ENCODE results near the gene NAGS. TPM values are rescaled to one million over a fixed set of nuclear protein-coding genes. Genes with fewer than 3 reads are reported as not detected.
A peak's percentile ranks its signal among the peaks of the same experiment; 100 is the strongest.
"Not testable (repeated sequence)": the region's sequence is repeated elsewhere in the genome, so short reads cannot be mapped to it uniquely, and the experiment has no call there.

The NAGS gene
- total RNA-seq, 1 donor from 2014 or later: 0.80 TPM

DNA sequence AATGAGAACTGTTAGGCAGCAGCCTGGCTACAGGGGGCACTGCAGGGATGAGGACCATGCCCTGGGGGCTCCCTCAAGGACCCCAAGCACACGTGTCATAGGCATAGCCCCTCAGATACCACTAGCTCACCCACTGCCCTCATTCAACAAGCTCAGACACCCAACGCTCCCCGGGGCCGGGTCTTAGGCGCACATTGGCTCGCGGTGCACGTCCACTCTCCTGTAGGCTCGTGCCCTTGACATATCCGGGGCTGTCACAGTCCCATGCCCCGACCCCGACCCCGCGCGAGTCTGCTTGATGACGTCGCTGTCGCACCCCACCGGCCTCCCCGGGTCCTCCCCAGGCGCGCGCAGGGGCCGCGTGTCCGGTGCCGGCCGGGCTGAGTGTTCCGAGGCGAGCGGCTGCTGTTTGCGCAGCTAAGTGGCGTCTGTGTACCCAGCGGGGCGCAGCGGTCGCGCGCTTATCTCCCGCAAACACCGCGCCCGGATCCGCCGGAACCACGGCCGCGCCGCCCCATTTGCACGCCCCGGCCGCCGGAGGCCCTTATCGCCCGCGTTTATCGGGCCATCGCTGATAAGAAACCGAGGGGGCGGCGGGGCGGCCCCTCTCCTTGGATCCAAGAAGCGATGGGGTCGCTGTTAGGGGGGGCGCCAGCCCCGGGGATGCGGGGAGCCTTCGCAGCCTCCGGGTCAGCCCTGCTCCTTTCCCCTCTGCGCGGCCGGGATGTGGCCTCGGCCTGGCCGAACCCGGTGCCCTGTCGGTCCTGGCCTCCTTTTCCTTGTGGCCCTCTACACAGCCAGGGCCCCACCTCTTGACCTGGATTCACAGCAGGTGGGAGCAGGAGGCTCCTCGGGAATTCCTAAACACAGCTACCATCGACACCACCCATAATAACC, 20.7 kb upstream of the NAGS start:
- DNase-seq (ENCODE audit: low spot score): no peak

DNA sequence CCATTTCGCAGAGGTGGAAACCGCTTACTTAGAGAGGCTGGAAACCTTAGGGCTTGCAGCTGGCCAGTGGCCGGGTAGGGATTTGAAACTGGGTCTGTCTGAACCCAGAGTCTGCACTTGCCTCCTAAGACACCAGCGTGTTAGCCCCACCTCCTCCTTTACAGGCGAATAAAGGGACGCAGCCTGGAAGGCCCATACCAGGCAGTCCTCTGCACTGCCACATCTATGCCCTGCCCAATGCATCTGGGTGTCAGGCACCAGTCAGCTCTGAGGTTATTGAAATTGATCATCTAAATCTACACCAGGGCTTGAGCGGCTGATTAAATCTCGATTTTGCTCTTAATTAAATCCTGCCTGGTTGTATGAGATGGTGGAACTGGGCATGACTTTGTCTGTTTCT, 19.9 kb upstream of the NAGS start:
- DNase-seq (ENCODE audit: low spot score): no peak

DNA sequence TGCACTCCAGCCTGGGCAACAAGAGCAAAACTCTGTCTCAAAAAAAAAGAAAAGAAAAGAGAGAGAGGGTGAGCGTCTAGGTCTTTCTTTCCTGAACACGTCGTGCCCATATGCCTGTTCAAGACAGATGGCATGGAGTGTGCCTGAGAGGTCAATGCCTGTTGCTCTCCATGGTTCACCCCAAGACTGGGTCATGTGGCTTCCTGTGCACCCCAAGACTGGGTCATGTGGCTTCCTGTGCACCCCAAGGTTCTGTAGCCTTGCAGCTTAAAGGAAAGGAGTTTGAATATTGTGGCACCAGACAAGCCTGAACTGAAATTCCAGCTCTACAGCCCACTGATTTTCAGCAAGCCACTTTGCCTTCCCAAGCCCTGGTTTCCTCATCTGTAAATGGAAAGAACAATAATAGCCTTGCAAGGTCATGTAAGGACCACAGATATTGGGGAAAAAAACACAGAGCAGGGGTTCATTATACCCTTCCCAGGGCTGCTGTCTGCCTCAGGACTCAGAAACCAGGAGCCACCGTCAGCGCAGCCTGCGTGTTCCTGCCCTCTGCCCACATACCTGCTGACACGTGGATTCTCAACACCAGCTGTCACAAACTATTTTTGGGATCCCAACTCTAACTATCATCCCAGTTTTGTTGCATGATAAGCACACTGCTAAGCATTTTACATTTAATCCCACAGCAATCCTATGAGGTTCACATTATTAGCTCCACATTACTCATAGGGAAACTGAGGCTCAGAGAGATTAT, 18.0 kb upstream of the NAGS start:
- DNase-seq (ENCODE audit: low spot score): no peak

- DNase-seq (ENCODE audit: low spot score): no peak
Measured at GRCh38 chr17:43987131-43988021, 17.0 kb upstream of the NAGS start.

DNA sequence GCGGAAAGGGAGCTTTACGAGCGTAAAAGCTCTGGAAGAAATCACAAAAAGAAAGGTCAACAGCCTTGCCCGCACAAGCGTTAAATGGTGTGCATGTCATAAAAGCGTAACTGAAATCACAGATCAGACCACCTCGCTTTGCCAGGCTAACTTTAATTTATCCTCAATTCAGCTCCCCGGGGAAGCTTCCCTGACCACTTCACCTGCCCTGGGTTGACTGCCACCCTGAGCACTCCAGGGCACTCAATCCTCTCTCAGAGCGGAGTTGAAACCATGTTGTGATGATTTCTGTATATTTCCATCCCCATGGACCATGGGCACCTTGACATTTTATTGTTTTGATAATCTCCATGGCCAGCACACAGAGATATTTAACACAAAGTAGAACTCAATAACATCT, 16.1 kb upstream of the NAGS start:
- no peak for DNase-seq (ENCODE audit: low spot score)

GRCh38 chr17:43992641-43993040, 11.8 kb upstream of the NAGS start:
- DNase-seq (ENCODE audit: low spot score): no peak

GRCh38 chr17:43994272-43995149, 9.9 kb upstream of the NAGS start:
- peak; percentile 94 for DNase-seq (ENCODE audit: low spot score)

- no peak for DNase-seq (ENCODE audit: low spot score)
Measured at GRCh38 chr17:43995150-43995471, 9.3 kb upstream of the NAGS start.

DNA sequence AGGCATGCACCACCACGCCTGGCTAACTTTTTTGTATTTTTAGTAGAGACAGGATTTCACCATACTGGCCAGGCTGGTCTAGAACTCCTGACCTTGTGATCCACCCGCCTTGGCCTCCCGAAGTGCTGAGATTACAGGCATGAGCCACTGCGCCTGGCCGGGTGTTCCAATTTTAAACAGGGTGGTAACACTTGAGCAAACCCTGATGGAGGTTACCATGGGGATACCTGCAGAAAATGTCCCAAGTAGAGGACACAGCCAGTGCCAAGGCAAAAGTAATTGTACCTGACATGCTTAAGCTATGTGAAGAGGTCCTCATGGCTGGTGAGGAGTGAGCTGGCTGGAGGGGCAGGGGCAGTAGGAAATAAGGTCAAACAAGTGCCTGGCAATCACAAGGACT, 7.2 kb upstream of the NAGS start:
- DNase-seq (ENCODE audit: low spot score): not testable (repeated sequence)

GRCh38 chr17:43998552-43998951, 5.9 kb upstream of the NAGS start:
- DNase-seq (ENCODE audit: low spot score): no peak

DNA sequence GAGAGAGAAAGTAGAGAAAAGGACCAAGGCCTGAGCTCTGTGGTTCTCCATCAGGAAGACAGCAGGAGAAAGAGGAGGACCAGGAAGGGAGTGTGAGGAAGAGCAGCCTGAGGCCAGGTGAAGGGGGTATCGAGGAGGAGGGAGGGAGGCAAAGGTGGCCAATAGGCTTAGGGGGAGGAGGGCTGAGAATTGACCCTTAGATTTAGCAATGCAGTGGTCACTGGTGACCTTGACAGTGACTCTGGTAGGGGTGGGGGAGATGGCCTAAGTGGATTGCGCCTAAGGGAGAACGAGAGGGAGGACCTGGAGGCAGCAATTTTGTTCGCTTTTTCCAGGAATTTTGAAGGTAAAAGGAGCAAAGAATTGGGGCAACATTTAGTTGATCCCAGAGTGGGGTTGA, 5.4 kb upstream of the NAGS start:
- DNase-seq (ENCODE audit: low spot score): no peak

GRCh38 chr17:44000141-44000860, 4.1 kb upstream of the NAGS start:
- no peak for DNase-seq (ENCODE audit: low spot score)

DNA sequence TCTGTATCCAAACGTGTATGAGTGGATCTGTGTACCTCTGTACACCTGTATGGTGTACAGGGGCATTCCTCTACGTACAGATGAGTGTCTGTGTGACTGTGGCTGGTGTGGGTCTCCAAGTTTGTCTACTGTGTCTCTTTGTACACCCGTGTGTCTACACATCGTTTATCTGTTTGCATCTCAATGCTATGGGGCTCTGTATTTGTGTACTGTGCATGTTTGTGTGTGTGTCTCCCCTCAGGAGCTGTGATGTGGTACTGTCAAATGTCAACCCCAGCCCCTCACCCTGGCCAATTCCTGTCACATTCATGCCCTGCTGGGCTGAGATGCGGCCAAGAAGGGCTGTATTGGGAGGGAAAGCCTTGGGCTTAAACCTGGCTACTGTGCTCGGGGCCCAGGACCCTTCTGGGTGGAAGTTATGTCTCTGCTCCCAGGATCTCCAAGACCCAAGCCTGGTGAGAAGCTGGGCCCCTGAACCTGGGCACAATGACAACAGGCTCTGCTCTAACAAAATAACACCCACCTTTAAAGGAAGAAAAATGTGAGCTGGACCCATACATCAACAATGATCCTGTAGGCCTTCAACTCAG, 3.5 kb upstream of the NAGS start:
- no peak for DNase-seq (ENCODE audit: low spot score)

DNA sequence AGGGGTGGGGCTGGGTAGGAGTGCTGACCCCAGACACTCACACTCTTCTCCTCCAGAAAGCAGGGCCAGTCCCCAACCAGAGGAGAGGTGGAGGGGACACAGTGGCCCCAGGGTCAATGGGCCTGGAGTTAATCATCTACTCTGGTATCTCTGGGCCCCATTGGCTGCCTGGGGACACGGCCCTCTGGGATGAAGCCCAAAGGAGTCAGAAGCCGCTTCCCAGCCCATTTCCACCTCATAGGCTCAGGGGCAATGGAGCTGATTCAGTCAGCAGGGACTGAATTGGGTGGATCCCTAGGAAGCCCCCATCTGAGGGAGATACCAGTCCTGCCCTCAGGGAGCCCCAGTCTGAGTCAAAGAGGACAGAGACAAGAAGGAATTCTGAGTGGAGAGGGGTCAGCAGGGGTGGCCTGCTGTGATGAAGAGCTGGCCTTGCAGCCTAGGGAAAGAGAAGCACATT, 2.9 kb upstream of the NAGS start:
- DNase-seq (ENCODE audit: low spot score): no peak

DNA sequence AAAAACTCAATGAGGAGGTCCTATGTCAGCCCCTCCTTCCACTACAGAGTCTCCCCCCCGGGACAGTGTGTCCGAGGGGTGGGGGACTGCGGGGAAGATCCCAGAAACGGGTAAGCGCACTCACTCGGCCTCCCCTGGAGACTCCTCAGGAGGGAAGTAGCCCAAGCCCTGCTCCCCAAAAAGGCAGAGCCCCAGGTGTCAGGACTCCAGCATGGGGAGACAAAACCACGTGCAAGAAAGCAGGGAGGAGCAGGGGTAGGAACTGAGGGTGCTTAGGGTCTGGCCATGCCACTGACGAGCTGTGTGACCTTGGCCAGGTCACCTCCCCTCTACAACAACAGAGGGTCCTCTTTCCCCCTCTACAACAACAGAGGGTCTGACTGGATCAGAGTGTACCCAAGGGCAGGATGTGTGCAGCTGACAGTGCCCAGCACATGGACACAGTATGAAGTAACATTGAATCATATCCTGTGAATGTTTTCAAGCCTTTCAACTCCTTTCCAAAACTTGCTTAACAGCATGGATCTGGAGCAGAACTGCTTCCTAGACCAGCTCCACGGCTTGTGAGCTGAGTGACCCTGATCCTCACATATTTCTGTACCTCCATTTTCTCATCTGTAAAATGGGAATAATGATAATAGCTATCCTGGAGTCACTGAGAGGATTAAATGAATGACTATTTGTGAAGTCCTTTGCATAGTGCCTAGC, 2.1 kb upstream of the NAGS start:
- no peak for DNase-seq (ENCODE audit: low spot score)

DNA sequence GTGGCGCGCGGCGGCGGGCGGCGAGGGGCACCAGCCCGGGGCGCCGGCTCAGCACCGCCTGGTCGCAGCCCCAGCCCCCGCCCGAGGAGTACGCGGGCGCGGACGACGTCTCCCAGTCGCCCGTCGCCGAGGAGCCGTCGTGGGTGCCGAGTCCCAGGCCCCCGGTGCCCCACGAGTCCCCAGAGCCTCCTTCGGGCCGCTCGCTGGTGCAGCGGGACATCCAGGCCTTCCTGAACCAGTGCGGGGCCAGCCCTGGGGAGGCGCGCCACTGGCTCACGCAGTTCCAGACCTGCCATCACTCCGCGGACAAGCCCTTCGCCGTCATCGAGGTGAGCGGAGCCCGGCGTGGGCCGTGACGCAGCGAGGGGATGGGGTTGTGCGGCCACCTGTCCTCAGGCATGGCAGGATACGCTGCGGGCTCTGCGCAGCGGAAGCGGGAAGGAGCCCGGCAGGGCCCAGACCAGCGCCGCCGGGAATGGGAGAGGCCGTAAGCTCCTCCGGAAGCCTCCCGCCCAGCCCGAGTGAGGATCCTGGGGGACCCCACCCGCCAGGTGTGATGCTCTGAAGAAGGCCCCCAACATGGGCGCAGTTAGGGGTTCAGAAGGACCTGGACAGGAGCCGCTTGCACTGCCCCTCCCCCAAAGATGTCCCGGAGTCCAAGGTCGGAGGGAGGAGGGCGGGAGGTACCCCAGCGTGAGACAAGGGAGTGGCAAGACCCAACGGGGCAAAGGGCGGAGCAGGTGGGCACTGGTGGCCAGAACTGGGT, 522 bp downstream of the NAGS start:
- DNase-seq (ENCODE audit: low spot score): no peak

DNA sequence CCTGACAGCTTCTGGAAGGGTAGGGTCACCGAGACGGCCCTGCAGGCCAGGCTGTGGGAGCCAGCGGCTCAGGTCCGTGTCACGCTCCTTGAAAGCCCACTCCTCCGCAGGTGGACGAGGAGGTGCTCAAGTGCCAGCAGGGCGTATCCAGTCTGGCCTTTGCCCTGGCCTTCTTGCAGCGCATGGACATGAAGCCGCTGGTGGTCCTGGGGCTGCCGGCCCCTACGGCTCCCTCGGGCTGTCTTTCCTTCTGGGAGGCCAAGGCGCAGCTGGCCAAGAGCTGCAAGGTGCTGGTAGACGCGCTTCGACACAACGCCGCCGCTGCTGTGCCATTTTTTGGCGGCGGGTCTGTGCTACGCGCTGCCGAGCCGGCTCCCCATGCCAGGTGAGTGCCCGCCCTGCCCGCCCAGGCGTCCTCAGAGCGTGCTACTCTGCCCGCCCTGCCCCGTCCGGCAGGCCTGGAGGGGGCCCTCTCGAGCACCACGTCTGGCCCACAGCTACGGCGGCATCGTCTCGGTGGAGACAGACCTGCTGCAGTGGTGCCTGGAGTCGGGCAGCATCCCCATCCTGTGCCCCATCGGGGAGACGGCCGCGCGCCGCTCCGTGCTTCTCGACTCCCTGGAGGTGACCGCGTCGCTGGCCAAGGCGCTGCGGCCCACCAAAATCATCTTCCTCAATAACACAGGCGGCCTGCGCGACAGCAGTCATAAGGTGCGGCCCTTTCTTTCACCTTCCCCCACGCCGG, 1.3 kb downstream of the NAGS start:
- no peak for DNase-seq (ENCODE audit: low spot score)

DNA sequence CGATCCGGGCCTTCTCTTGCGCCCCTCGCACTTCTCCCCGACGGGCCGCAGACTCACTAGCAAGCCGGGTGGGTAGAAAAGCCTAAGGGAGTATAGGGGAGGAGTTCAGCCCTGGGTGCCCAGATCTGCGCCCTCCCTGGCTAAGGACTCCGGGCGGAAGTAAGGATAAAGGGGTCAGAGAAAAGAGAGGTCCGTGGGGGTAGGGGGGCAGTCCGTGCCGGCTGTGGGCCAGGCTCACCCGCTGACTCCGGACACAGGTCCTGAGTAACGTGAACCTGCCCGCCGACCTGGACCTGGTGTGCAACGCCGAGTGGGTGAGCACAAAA, 1.8 kb downstream of the NAGS start:
- no peak for DNase-seq (ENCODE audit: low spot score)

All from mesenteric fat pad (tissue), 1 donor.